Measurements from ENCODE around the gene RAD51. TPM values are rescaled to one million over a fixed set of nuclear protein-coding genes. Genes with fewer than 3 reads are reported as not detected.

RAD51 gene
- total RNA-seq, 4 donors from 2014 or later, result 3.0 TPM; not detected in 3

GRCh38 chr15:40691737-40692136, 3.2 kb upstream of the RAD51 start:
- 90% methylated on average over 1 of the region's 4 CpGs; no CpG with 5 or more reads in 1 of the 2 donors for WGBS, 2 donors (ENCODE audit: low coverage in 1 of 2)
- Histone ChIP-seq H3K4me1 (peaks cover 0 to 23% (median 10%) of the 10 kb centered on the region in 3 donors), H3K27me3 (no peaks in the 10 kb centered on the region), H3K4me3 (no peak overlapping the region), H3K27ac (no peak overlapping the region), H3K36me3 (peaks cover 0 to 32% of the 10 kb centered on the region in 2 donors), H3K9me3 (no peaks in the 10 kb centered on the region)
- no peak for ATAC-seq
- TF ChIP-seq EP300 (IDR thresholded peaks at IDR 0.05) (no peak), CTCF (IDR thresholded peaks at IDR 0.05) (no peak), POLR2A (IDR thresholded peaks at IDR 0.05) (no peak), POLR2AphosphoS5 (IDR thresholded peaks at IDR 0.05) (no peak)

GRCh38 chr15:40693904-40694687, 878 bp upstream of the RAD51 start:
- Histone ChIP-seq H3K4me3 (peak overlapping the region; percentile 50 to 83), H3K27me3 (no peaks in the 10 kb centered on the region), H3K36me3 (peaks cover 0 to 32% of the 10 kb centered on the region in 2 donors), H3K9me3 (no peaks in the 10 kb centered on the region), H3K27ac (peak overlapping the region; percentile 78 to 99 (median 98)), H3K4me1 (peaks cover 0 to 23% (median 10%) of the 10 kb centered on the region in 3 donors)
- WGBS, 2 donors (ENCODE audit: low coverage in 1 of 2), result 31 to 35% methylated on average over 22 to 23 of the region's 31 CpGs
- ATAC-seq, result no peak
- TF ChIP-seq POLR2A (IDR thresholded peaks at IDR 0.05) (no peak), POLR2AphosphoS5 (IDR thresholded peaks at IDR 0.05) (no peak), CTCF (IDR thresholded peaks at IDR 0.05) (no peak), EP300 (IDR thresholded peaks at IDR 0.05) (no peak)

GRCh38 chr15:40695469-40695890, 506 bp downstream of the RAD51 start:
- ATAC-seq, result no peak
- peaks cover 0 to 21% of the 10 kb centered on the region in 2 donors for H3K36me3 ChIP-seq
- H3K9me3 ChIP-seq, result no peaks in the 10 kb centered on the region
- H3K27me3 ChIP-seq, result no peaks in the 10 kb centered on the region
- H3K4me1 ChIP-seq, result peaks cover 0 to 23% (median 10%) of the 10 kb centered on the region in 3 donors
- peak overlapping the region; percentile 50 to 83 for H3K4me3 ChIP-seq
- peak overlapping the region in 3 of 4 donors; percentile 98 to 99 (median 99) for H3K27ac ChIP-seq
- WGBS, 2 donors (ENCODE audit: low coverage in 1 of 2), result 0% methylated on average over 4 to 9 of the region's 24 CpGs
- TF ChIP-seq CTCF (IDR thresholded peaks at IDR 0.05), result no peak
- TF ChIP-seq POLR2A (IDR thresholded peaks at IDR 0.05), result no peak
- TF ChIP-seq EP300 (IDR thresholded peaks at IDR 0.05), result no peak
- TF ChIP-seq POLR2AphosphoS5 (IDR thresholded peaks at IDR 0.05), result no peak

GRCh38 chr15:40696228-40696627, 1.3 kb downstream of the RAD51 start:
- H3K27me3 ChIP-seq, result no peaks in the 10 kb centered on the region
- no peak overlapping the region for H3K27ac ChIP-seq
- TF ChIP-seq POLR2AphosphoS5 (IDR thresholded peaks at IDR 0.05), result no peak
- peaks cover 0 to 18% of the 10 kb centered on the region in 2 donors for H3K36me3 ChIP-seq
- 74 to 89% methylated on average over 10 to 11 of the region's 11 CpGs for WGBS, 2 donors (ENCODE audit: low coverage in 1 of 2)
- H3K9me3 ChIP-seq, result no peaks in the 10 kb centered on the region
- no peak for ATAC-seq
- no peak overlapping the region for H3K4me3 ChIP-seq
- peaks cover 0 to 23% (median 10%) of the 10 kb centered on the region in 3 donors for H3K4me1 ChIP-seq

GRCh38 chr15:40697916-40698315, 2.9 kb downstream of the RAD51 start:
- H3K4me1 ChIP-seq, result peaks cover 0 to 23% (median 10%) of the 10 kb centered on the region in 3 donors
- no peak for ATAC-seq
- WGBS, 2 donors (ENCODE audit: low coverage in 1 of 2), result 89% methylated on average over 6 to 7 of the region's 7 CpGs

GRCh38 chr15:40702077-40702476, 7.1 kb downstream of the RAD51 start:
- no peaks in the 10 kb centered on the region for H3K4me1 ChIP-seq
- H3K9me3 ChIP-seq, result no peaks in the 10 kb centered on the region
- no peaks in the 10 kb centered on the region for H3K36me3 ChIP-seq
- TF ChIP-seq EP300 (IDR thresholded peaks at IDR 0.05) (no peak), CTCF (IDR thresholded peaks at IDR 0.05) (no peak), POLR2A (IDR thresholded peaks at IDR 0.05) (no peak), POLR2AphosphoS5 (IDR thresholded peaks at IDR 0.05) (no peak)
- no peak overlapping the region for H3K4me3 ChIP-seq
- ATAC-seq, result no peak
- H3K27me3 ChIP-seq, result no peaks in the 10 kb centered on the region
- WGBS, 2 donors (ENCODE audit: low coverage in 1 of 2), result 94 to 96% methylated on average over 7 of the region's 7 CpGs
- no peak overlapping the region for H3K27ac ChIP-seq

More at GRCh38 chr15:40697916-40698315, 2.9 kb downstream of the RAD51 start:
- Histone ChIP-seq H3K4me3 (no peak overlapping the region), H3K27me3 (no peaks in the 10 kb centered on the region), H3K36me3 (peaks cover 0 to 3% of the 10 kb centered on the region in 2 donors), H3K27ac (no peak overlapping the region), H3K9me3 (no peaks in the 10 kb centered on the region)
- no peak for TF ChIP-seq EP300 (IDR thresholded peaks at IDR 0.05)
- no peak for TF ChIP-seq POLR2A (IDR thresholded peaks at IDR 0.05)
